ENCODE measurements around the gene LITAFD. TPM values are rescaled to one million over a fixed set of nuclear protein-coding genes. Genes with fewer than 3 reads are reported as not detected.
A peak's percentile ranks its signal among the peaks of the same experiment; 100 is the strongest.

The LITAFD gene
- total and polyA plus RNA-seq, 10 donors = not detected

DNA sequence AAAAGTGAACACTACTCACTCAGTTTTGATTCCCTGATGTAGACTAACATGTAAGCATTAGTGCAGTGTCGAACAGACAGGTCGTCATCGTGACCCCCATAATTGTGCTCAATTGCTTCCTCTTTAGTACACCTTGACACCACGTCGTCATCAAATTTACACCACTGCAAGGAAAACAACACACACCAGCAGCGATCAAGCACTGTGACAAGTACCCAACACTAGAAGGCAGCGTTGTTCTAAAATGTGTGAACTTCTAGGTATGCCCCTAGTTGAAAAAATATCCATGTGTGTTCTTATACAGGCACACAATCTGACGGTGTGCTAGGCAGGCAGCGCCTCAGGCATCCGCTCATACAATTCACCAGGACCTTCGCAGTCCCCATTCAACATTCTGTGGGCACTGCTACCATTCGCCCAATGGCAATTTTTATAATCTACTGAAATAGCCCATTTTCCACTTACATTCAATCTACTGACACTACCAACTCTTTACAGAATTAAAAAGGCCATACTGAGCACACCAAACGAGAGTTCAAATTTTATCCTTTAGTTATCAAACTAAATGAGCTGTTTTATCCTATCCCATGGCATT lies 23.1 kb downstream of the LITAFD start:
- H3K4me3 ChIP-seq = no peak overlapping the region
- intact Hi-C loops (cut with DNase I; ENCODE audit: low total_unique reads) = no loop called here
- 76 to 82% (median 78%) methylated on average over 13 of the region's 13 CpGs for WGBS, 5 donors
- H3K36me3 ChIP-seq = peaks cover 9 to 100% (median 96%) of the 10 kb centered on the region in 6 donors
- DNase-seq = no peak
- H3K9me3 ChIP-seq = no peaks in the 10 kb centered on the region
- no peak overlapping the region for H3K27ac ChIP-seq
- H3K27me3 ChIP-seq (replicated peaks in 1 of 7) = no peaks in the 10 kb centered on the region
- peak in 1 of 3 donors; percentile 2 for TF ChIP-seq POLR2AphosphoS5 (IDR thresholded peaks at IDR 0.05)
- TF ChIP-seq POLR2A (IDR thresholded peaks at IDR 0.05) = no peak
- TF ChIP-seq, protein P1, sequence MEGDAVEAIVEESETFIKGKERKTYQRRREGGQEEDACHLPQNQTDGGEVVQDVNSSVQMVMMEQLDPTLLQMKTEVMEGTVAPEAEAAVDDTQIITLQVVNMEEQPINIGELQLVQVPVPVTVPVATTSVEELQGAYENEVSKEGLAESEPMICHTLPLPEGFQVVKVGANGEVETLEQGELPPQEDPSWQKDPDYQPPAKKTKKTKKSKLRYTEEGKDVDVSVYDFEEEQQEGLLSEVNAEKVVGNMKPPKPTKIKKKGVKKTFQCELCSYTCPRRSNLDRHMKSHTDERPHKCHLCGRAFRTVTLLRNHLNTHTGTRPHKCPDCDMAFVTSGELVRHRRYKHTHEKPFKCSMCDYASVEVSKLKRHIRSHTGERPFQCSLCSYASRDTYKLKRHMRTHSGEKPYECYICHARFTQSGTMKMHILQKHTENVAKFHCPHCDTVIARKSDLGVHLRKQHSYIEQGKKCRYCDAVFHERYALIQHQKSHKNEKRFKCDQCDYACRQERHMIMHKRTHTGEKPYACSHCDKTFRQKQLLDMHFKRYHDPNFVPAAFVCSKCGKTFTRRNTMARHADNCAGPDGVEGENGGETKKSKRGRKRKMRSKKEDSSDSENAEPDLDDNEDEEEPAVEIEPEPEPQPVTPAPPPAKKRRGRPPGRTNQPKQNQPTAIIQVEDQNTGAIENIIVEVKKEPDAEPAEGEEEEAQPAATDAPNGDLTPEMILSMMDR (IDR thresholded peaks at IDR 0.05 in 8 of 11, conservative IDR thresholded peaks at IDR 0.05 in 3 of 11) = peak in 6 of 11 experiments; percentile 9 to 30 (median 18)
- peaks cover 0 to 9% (median 2%) of the 10 kb centered on the region in 6 donors for H3K4me1 ChIP-seq

DNA sequence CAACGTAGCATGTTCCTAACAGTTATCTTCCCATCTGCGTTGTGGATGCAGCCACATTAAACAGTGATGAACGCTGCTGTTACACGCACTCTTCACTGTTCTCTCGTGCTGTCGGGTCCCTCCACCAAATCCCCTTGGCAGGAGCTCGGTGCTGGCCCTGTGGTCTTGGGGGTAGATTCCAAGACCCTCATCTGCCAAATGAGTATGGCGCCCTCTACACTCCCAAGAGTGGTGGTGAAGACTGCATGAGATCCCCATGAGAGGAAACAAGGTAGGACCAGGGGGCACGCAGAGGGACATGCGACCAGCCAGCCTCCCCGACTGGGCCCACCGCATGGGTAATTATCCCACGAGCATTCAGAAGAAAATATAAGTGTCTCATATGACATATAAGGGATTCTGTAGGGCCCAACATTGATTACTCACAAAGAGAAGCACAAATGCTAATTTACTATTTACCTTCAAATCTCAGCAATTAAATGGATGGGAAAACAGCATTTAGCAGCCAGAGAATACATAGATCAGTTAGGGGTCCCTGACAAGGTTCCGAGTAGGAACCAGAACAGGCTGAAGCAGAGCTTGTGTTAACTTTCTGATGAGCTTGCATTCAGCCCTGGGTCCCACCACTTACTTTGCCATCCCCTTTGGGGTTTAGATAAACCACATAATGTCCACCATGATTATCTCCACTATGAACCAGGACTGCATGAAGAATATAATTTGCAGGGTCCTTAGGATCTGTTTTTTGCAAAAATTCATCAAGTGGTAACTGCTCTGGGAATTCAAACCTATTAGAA lies 23.8 kb downstream of the LITAFD start:
- TF ChIP-seq POLR2A (IDR thresholded peaks at IDR 0.05) (no peak), POLR2AphosphoS5 (IDR thresholded peaks at IDR 0.05) (no peak)
- TF ChIP-seq, protein P1 (IDR thresholded peaks at IDR 0.05 in 8 of 11, conservative IDR thresholded peaks at IDR 0.05 in 3 of 11) = no peak
- Histone ChIP-seq H3K4me3 (no peak overlapping the region), H3K36me3 (peaks cover 9 to 100% (median 96%) of the 10 kb centered on the region in 6 donors), H3K4me1 (peaks cover 0 to 9% (median 2%) of the 10 kb centered on the region in 6 donors), H3K27me3 (replicated peaks in 1 of 7) (no peaks in the 10 kb centered on the region), H3K27ac (no peak overlapping the region), H3K9me3 (no peaks in the 10 kb centered on the region)
- intact Hi-C loops (cut with DNase I; ENCODE audit: low total_unique reads) = no loop called here
- no peak for DNase-seq
- 85 to 91% (median 89%) methylated on average over 14 of the region's 14 CpGs for WGBS, 5 donors

DNA sequence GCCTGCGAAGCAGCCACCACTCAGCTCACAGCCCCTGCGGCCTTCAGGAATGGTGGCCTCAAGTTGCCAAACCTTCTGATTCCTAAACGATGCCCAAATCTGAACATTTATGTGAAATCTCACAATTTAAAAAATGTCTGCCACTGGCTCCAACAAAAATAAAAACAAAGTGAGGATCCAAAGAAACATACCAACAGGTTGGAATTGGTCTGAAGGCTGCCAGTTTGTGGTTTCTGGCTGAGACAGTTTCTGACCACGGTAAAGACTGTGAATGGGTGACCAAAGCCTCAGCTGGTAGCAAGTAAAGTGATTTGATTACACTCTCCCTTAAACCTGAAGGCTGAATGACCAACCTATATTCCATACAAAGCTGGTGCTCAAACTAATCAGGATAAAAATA lies 24.9 kb downstream of the LITAFD start:
- Histone ChIP-seq H3K4me1 (peaks cover 0 to 9% (median 2%) of the 10 kb centered on the region in 6 donors), H3K27me3 (replicated peaks in 1 of 7) (no peaks in the 10 kb centered on the region), H3K9me3 (no peaks in the 10 kb centered on the region), H3K27ac (no peak overlapping the region), H3K36me3 (peaks cover 6 to 100% (median 96%) of the 10 kb centered on the region in 6 donors), H3K4me3 (no peak overlapping the region)
- intact Hi-C loops (cut with DNase I; ENCODE audit: low total_unique reads) = no loop called here
- no peak for TF ChIP-seq POLR2A (IDR thresholded peaks at IDR 0.05)
- TF ChIP-seq POLR2AphosphoS5 (IDR thresholded peaks at IDR 0.05) = peak in 1 of 3 donors; percentile 33
- no peak for DNase-seq
- 54 to 92% (median 76%) methylated on average over 4 of the region's 4 CpGs for WGBS, 5 donors

DNA sequence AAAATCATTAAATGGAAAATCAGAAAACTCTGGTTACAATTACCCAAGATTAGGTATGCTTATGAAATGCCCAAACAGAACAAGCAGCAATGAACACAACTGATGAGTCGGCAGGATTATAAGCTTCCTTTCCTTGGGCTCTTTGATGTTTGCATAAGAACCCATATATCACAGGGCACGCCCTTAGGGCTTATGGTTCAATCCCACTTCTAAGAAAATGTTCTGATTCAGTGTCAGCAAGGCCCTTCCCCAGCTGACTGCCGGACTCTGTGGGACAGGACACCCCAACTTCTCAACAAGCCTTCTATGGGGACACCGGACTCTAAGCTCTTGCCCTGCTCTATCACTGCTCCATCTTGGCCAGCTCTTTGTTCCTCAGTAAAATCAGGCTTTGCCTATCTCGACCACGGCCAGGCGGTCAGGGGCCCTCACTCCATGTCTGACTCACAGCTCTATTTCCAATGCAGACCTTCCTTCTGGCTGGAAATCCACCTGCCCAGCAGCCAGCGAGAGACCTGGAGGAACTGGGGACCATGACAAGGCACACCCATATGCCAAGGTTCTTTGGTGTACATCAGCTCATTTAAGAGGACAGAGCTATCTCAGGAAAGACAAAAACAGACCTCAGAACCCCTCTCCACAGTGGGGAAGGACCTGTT lies 26.8 kb downstream of the LITAFD start:
- Histone ChIP-seq H3K27me3 (replicated peaks in 1 of 7) (no peaks in the 10 kb centered on the region), H3K27ac (peak overlapping the region in 1 of 8 donors; percentile 25), H3K9me3 (no peaks in the 10 kb centered on the region), H3K4me1 (peaks cover 0 to 9% (median 2%) of the 10 kb centered on the region in 6 donors), H3K4me3 (no peak overlapping the region), H3K36me3 (peaks cover 3 to 100% (median 95%) of the 10 kb centered on the region in 6 donors)
- 72 to 82% (median 77%) methylated on average over 8 of the region's 8 CpGs for WGBS, 5 donors
- intact Hi-C loops (cut with DNase I; ENCODE audit: low total_unique reads) = no loop called here
- no peak for DNase-seq
- TF ChIP-seq, protein P1 (IDR thresholded peaks at IDR 0.05 in 8 of 11, conservative IDR thresholded peaks at IDR 0.05 in 3 of 11) = no peak
- peak in 1 of 3 donors; percentile 10 for TF ChIP-seq POLR2AphosphoS5 (IDR thresholded peaks at IDR 0.05)

All from spleen (tissue), 11 donors.